MM.1S (cell line): ENCODE results near the gene NUP153.

Source experiments
- DNase-seq: peaks from one replicate; pipeline ENCODE4 v3.0.0-alpha.2; 2015
- H2AFZ ChIP-seq: fragments of 300-600 bp; sonication (generic); 2 replicates; pipeline ENCODE4 v1.6.0; 2016; ENCODE audit warnings: antibody characterized with exemption, low read length
- H3F3A ChIP-seq: fragments of 300-600 bp; sonication (generic); 2 replicates; pipeline ENCODE4 v1.6.1; 2016; ENCODE audit warnings: mild to moderate bottlenecking, antibody characterized with exemption, low read length, moderate library complexity, mixed read lengths; ENCODE audit not compliant: insufficient read depth
- H3K27ac ChIP-seq: fragments of 300-600 bp; sonication (generic); 2 replicates; pipeline ENCODE4 v1.5.1; 2016; ENCODE audit warnings: mild to moderate bottlenecking, low read length
- H3K27me3 ChIP-seq: fragments of 300-600 bp; sonication (generic); replicated peaks from 2 replicates; pipeline ENCODE4 v1.6.0; 2016; ENCODE audit warnings: low read length; ENCODE audit not compliant: insufficient read depth
- H3K36me3 ChIP-seq: fragments of 300-600 bp; sonication (generic); replicated peaks from 2 replicates; pipeline ENCODE4 v1.6.1; 2016; ENCODE audit warnings: mild to moderate bottlenecking, low read length, mixed read lengths; ENCODE audit not compliant: insufficient read depth
- H3K4me1 ChIP-seq: fragments of 300-600 bp; sonication (generic); 2 replicates; pipeline ENCODE4 v1.6.1; 2016; ENCODE audit warnings: low read length, mixed read lengths
- H3K4me2 ChIP-seq: fragments of 300-600 bp; sonication (generic); 2 replicates; pipeline ENCODE4 v1.6.0; 2016; ENCODE audit warnings: low read depth, low read length
- H3K4me3 ChIP-seq: fragments of 300-600 bp; sonication (generic); 2 replicates; pipeline ENCODE4 v1.5.1; 2016; ENCODE audit warnings: low read length, mixed read lengths
- H3K79me2 ChIP-seq: fragments of 300-600 bp; sonication (generic); 2 replicates; pipeline ENCODE4 v1.6.1; 2016; ENCODE audit warnings: mixed run types, low read length, mixed read lengths
- H3K9ac ChIP-seq: fragments of 300-600 bp; sonication (generic); 2 replicates; pipeline ENCODE4 v1.6.1; 2016; ENCODE audit warnings: low read length, mixed read lengths
- H3K9me2 ChIP-seq: fragments of 300-600 bp; sonication (generic); replicated peaks from 2 replicates; pipeline ENCODE4 v1.6.1; 2016; ENCODE audit warnings: mild to moderate bottlenecking, low read length, mixed read lengths; ENCODE audit not compliant: insufficient read depth
- H3K9me3 ChIP-seq: fragments of 300-600 bp; sonication (generic); replicated peaks from 2 replicates; pipeline ENCODE4 v1.6.1; 2016; ENCODE audit warnings: mild to moderate bottlenecking, low read length, mixed read lengths; ENCODE audit not compliant: insufficient read depth
- H4K20me1 ChIP-seq: fragments of 300-600 bp; sonication (generic); 2 replicates; pipeline ENCODE4 v1.6.1; 2016; ENCODE audit warnings: mild to moderate bottlenecking, low read length, moderate library complexity, mixed read lengths; ENCODE audit not compliant: insufficient read depth
- EZH2 ChIP-seq: fragments of 300-600 bp; sonication (generic); optimal IDR thresholded peaks from 2 replicates; pipeline ENCODE3; 2017; ENCODE audit warnings: low read depth, mild to moderate bottlenecking, antibody characterized with exemption, low read length, mixed read lengths
- EZH2phosphoT487 ChIP-seq: fragments of 300-600 bp; sonication (generic); IDR thresholded peaks from 2 replicates; pipeline ENCODE4 v1.6.1; 2018; ENCODE audit warnings: antibody characterized with exemption, low read length
- TF ChIP-seq, protein P1 (sequence below): fragments of 300-600 bp; sonication (generic); IDR thresholded peaks from 2 replicates; pipeline ENCODE4 v1.5.1; 2016; ENCODE audit warnings: antibody characterized with exemption, low read length, mixed read lengths

NUP153 gene

DNA sequence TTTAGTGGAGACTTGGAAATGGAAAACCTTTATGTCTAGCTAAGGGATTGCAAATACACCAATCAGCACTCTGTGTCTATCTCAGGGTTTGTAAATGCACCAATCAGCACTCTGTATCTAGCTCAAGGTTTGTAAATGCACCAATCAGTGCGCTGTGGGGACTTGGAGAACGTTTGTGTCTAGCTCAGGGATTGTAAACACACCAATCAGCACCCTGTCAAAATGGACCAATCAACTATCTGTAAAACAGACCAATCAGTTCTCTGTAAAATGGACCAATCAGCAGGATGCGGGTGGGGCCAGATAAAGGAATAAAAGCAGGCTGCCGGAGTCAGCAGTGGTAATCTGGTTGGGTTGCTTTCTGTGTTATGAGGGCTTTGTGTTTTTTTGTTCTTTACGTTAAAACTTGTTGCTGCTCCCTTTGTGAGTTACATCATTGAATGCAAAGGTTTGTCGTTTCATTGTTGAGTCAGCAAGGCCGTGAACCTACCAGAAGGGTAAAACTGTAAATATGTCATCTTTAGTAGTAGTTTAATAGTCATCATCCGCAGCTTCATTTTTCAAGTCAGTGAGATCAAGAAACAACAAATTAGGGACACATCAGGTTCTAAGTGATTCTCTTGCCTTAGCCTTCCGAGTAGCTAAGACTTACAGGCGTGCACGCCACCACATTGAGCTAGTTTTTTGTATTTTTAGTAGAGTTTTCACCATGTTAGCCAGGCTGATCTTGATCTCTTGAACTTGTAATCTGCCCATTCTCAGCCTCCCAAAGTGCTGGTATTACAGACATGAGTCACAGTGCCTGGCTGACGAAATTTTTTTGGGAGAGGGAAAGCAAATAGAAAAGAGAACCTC is 22.7 kb upstream of the NUP153 start:
- DNase-seq: no peak
- no peak overlapping the region for H2AFZ ChIP-seq

DNA sequence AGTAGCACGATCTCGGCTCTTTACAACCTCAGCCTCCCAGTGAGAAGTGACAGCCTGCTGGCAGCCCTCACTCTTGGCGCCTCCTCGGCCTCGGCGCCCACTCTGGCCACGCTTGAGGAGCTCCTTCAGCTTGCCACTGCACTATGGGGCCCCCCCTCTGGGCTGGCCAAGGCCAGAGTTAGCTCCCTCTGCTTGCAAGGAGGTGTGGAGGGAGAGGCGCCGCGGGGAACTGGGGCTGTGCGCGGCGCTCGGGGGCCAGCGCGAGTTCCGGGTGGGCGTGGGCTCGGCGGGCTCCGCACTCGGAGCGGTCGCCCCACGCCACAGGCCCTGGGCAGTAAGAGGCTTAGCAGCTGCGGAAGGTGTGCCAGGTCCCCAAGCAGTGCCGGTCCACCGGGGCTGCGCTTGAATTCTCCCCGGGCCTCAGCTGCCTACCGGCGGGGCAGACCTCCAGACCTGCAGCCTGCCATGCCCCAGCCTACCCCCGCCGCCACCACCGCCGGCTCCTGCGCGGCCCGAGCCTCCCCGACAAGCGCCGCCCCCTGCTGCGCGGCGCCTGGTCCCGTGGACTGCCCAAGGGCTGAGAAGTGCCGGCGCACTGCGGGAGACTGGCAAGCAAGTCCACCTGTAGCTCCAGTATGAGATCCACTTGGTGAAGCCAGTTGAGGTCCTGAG is 22.0 kb upstream of the NUP153 start:
- Histone ChIP-seq H3K27ac (no peak overlapping the region), H3F3A (no peaks in the 10 kb centered on the region), H3K9me3 (no peaks in the 10 kb centered on the region), H3K4me1 (no peaks in the 10 kb centered on the region), H3K27me3 (no peaks in the 10 kb centered on the region), H3K79me2 (no peaks in the 10 kb centered on the region), H3K4me3 (no peak overlapping the region), H2AFZ (no peak overlapping the region), H3K4me2 (no peak overlapping the region), H3K9ac (no peak overlapping the region), H4K20me1 (no peaks in the 10 kb centered on the region), H3K9me2 (no peaks in the 10 kb centered on the region), H3K36me3 (no peaks in the 10 kb centered on the region)
- TF ChIP-seq, protein P1, sequence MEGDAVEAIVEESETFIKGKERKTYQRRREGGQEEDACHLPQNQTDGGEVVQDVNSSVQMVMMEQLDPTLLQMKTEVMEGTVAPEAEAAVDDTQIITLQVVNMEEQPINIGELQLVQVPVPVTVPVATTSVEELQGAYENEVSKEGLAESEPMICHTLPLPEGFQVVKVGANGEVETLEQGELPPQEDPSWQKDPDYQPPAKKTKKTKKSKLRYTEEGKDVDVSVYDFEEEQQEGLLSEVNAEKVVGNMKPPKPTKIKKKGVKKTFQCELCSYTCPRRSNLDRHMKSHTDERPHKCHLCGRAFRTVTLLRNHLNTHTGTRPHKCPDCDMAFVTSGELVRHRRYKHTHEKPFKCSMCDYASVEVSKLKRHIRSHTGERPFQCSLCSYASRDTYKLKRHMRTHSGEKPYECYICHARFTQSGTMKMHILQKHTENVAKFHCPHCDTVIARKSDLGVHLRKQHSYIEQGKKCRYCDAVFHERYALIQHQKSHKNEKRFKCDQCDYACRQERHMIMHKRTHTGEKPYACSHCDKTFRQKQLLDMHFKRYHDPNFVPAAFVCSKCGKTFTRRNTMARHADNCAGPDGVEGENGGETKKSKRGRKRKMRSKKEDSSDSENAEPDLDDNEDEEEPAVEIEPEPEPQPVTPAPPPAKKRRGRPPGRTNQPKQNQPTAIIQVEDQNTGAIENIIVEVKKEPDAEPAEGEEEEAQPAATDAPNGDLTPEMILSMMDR: no peak
- TF ChIP-seq EZH2 (no peak), EZH2phosphoT487 (no peak)
- DNase-seq: no peak

More for the DNA sequence above, 22.7 kb upstream of the NUP153 start:
- H4K20me1 ChIP-seq: no peaks in the 10 kb centered on the region
- no peaks in the 10 kb centered on the region for H3K4me1 ChIP-seq
- no peaks in the 10 kb centered on the region for H3K79me2 ChIP-seq
- no peaks in the 10 kb centered on the region for H3F3A ChIP-seq
- no peak overlapping the region for H3K4me3 ChIP-seq
- no peak overlapping the region for H3K9ac ChIP-seq
- no peak for TF ChIP-seq EZH2
- no peak for TF ChIP-seq EZH2phosphoT487
- TF ChIP-seq, protein P1: no peak
- H3K9me3 ChIP-seq: no peaks in the 10 kb centered on the region
- no peaks in the 10 kb centered on the region for H3K9me2 ChIP-seq
- no peak overlapping the region for H3K4me2 ChIP-seq
- H3K36me3 ChIP-seq: no peaks in the 10 kb centered on the region
- H3K27me3 ChIP-seq: no peaks in the 10 kb centered on the region
- no peak overlapping the region for H3K27ac ChIP-seq

DNA sequence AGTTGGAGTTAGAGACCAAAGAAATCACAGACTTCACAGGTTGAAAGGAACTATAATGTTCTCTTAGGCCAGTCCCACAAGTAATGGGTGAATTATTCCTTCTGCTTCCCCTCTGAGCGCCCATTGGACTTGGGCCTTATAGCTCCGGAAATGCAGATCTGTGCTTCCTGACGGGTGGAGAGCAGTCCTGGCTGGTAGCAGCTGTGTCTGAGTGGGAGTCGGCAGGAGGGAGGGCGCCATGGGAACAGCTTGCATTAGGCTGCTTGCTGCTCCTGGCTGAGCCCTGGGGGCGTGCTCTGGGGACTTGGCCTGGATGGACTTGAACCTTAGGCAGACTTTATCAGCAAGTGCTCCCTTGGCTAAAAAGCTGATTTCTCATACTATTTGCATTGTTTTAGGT is 18.4 kb upstream of the NUP153 start:
- TF ChIP-seq, protein P1: no peak
- no peak for TF ChIP-seq EZH2phosphoT487
- TF ChIP-seq EZH2: no peak
- no peak overlapping the region for H3K4me3 ChIP-seq
- no peaks in the 10 kb centered on the region for H3K27me3 ChIP-seq
- no peaks in the 10 kb centered on the region for H3K9me2 ChIP-seq
- no peak overlapping the region for H3K9ac ChIP-seq
- H3K4me1 ChIP-seq: no peaks in the 10 kb centered on the region
- H2AFZ ChIP-seq: no peak overlapping the region
- no peaks in the 10 kb centered on the region for H3K36me3 ChIP-seq
- H3K9me3 ChIP-seq: no peaks in the 10 kb centered on the region
- no peak for DNase-seq
- H3K27ac ChIP-seq: no peak overlapping the region
- no peaks in the 10 kb centered on the region for H4K20me1 ChIP-seq
- no peaks in the 10 kb centered on the region for H3F3A ChIP-seq
- H3K4me2 ChIP-seq: no peak overlapping the region
- H3K79me2 ChIP-seq: no peaks in the 10 kb centered on the region
